Measurements from ENCODE around the gene CLPTM1.
A peak's percentile ranks its signal among the peaks of the same experiment; 100 is the strongest.

CLPTM1 gene

GRCh38 chr19:45030825-45031224 is 75.6 kb downstream of the CLPTM1 start:
- Histone ChIP-seq H3K4me3 (no peak overlapping the region), H4K20me1 (no peaks in the 10 kb centered on the region), H3K27me3 (no peaks in the 10 kb centered on the region), H3K9ac (no peak overlapping the region), H3K4me1 (no peaks in the 10 kb centered on the region), H3K9me3 (peaks cover 13% of the 10 kb centered on the region), H3K4me2 (no peak overlapping the region), H3K36me3 (peaks cover 71% of the 10 kb centered on the region), H3K27ac (no peak overlapping the region)
- no peak for TF ChIP-seq Cebpa-rat (IDR thresholded peaks at IDR 0.05)

GRCh38 chr19:45032421-45032820 is 77.2 kb downstream of the CLPTM1 start:
- H3K36me3 ChIP-seq = peaks cover 79% of the 10 kb centered on the region
- no peak for TF ChIP-seq Cebpa-rat (IDR thresholded peaks at IDR 0.05)
- H3K4me1 ChIP-seq = no peaks in the 10 kb centered on the region

GRCh38 chr19:45035755-45036154 is 80.6 kb downstream of the CLPTM1 start:
- no peak overlapping the region for H3K4me2 ChIP-seq
- no peak overlapping the region for H3K4me3 ChIP-seq
- H4K20me1 ChIP-seq = peaks cover 19% of the 10 kb centered on the region
- H3K9me3 ChIP-seq = peaks cover 10% of the 10 kb centered on the region; the same call in 1 of the 2 replicates
- no peaks in the 10 kb centered on the region for H3K27me3 ChIP-seq
- peaks cover 64% of the 10 kb centered on the region for H3K36me3 ChIP-seq
- no peak overlapping the region for H3K9ac ChIP-seq
- no peak overlapping the region for H3K27ac ChIP-seq
- H3K4me1 ChIP-seq = peaks cover 20% of the 10 kb centered on the region
- TF ChIP-seq Cebpa-rat (IDR thresholded peaks at IDR 0.05) = no peak

More at GRCh38 chr19:45032421-45032820, 77.2 kb downstream of the CLPTM1 start:
- Histone ChIP-seq H3K9ac (no peak overlapping the region), H3K4me2 (no peak overlapping the region), H3K27me3 (no peaks in the 10 kb centered on the region), H3K4me3 (no peak overlapping the region), H4K20me1 (no peaks in the 10 kb centered on the region), H3K27ac (no peak overlapping the region), H3K9me3 (peaks cover 14% of the 10 kb centered on the region)

GRCh38 chr19:45037393-45038169 is 82.4 kb downstream of the CLPTM1 start:
- peaks cover 71% of the 10 kb centered on the region for H3K36me3 ChIP-seq
- peaks cover 5% of the 10 kb centered on the region; the same call in 1 of the 2 replicates for H3K9me3 ChIP-seq
- no peak overlapping the region for H3K4me3 ChIP-seq
- no peak for TF ChIP-seq Cebpa-rat (IDR thresholded peaks at IDR 0.05)
- H3K4me1 ChIP-seq = peaks cover 27% of the 10 kb centered on the region
- peak overlapping the region; percentile 95; the same call in 1 of the 2 replicates for H3K4me2 ChIP-seq
- H3K27me3 ChIP-seq = no peaks in the 10 kb centered on the region
- no peak overlapping the region for H3K27ac ChIP-seq
- peaks cover 37% of the 10 kb centered on the region for H4K20me1 ChIP-seq
- no peak overlapping the region for H3K9ac ChIP-seq

- H3K9ac ChIP-seq = peak within 1 kb of the TSS; percentile 92
- peak within 1 kb of the TSS; percentile 89 for H3K4me3 ChIP-seq
- H3K4me2 ChIP-seq = peak within 1 kb of the TSS; percentile 95
- peaks cover 5% of the 10 kb centered on the region; the same call in 1 of the 2 replicates for H3K9me3 ChIP-seq
- peaks cover 53% of the 10 kb centered on the region for H4K20me1 ChIP-seq
- peak within 1 kb of the TSS; percentile 92 for H3K27ac ChIP-seq
- H3K4me1 ChIP-seq = peaks cover 27% of the 10 kb centered on the region
- H3K36me3 ChIP-seq = peaks cover 74% of the 10 kb centered on the region
- H3K27me3 ChIP-seq = no peaks in the 10 kb centered on the region
- TF ChIP-seq Cebpa-rat (IDR thresholded peaks at IDR 0.05) = no peak
Measured at GRCh38 chr19:45038931-45039893, 84.0 kb downstream of the CLPTM1 start, which contains the start of gene CLASRP. Gene CLASRP (plus strand): TSS chr19:45039045. CDS start chr19:45040213, 1,168 bp downstream.

- Histone ChIP-seq H3K27me3 (no peaks in the 10 kb centered on the region), H3K4me3 (peak overlapping the region; percentile 89), H3K4me1 (peaks cover 27% of the 10 kb centered on the region), H4K20me1 (peaks cover 63% of the 10 kb centered on the region), H3K27ac (no peak overlapping the region), H3K9ac (peak overlapping the region; percentile 92), H3K4me2 (peak overlapping the region; percentile 95), H3K9me3 (peaks cover 5% of the 10 kb centered on the region; the same call in 1 of the 2 replicates), H3K36me3 (peaks cover 74% of the 10 kb centered on the region)
- no peak for TF ChIP-seq Cebpa-rat (IDR thresholded peaks at IDR 0.05)
Measured at GRCh38 chr19:45040059-45040771, 85.0 kb downstream of the CLPTM1 start.

GRCh38 chr19:45041125-45041524 is 85.9 kb downstream of the CLPTM1 start:
- Histone ChIP-seq H3K4me3 (no peak overlapping the region), H4K20me1 (peaks cover 73% of the 10 kb centered on the region), H3K27me3 (no peaks in the 10 kb centered on the region), H3K9me3 (no peaks in the 10 kb centered on the region), H3K27ac (no peak overlapping the region), H3K36me3 (peaks cover 74% of the 10 kb centered on the region), H3K9ac (peak overlapping the region; percentile 41; the same call in 1 of the 2 replicates), H3K4me2 (peak overlapping the region; percentile 95; the same call in 1 of the 2 replicates), H3K4me1 (peaks cover 33% of the 10 kb centered on the region)
- no peak for TF ChIP-seq Cebpa-rat (IDR thresholded peaks at IDR 0.05)
